ENCODE measurements around the gene SMIM45.

Gene SMIM45

GRCh38 chr22:41974691-41975290 is 22.8 kb downstream of the SMIM45 start:
- DNase-seq, result no peak
- Histone ChIP-seq H3K4me1 (no peaks in the 10 kb centered on the region), H3K9me3 (no peaks in the 10 kb centered on the region), H3K27me3 (no peaks in the 10 kb centered on the region), H3K4me3 (no peak overlapping the region), H3K27ac (no peak overlapping the region), H3K36me3 (ENCODE audit: low read depth, missing control alignments) (no peaks in the 10 kb centered on the region)
- TF ChIP-seq, protein P1, sequence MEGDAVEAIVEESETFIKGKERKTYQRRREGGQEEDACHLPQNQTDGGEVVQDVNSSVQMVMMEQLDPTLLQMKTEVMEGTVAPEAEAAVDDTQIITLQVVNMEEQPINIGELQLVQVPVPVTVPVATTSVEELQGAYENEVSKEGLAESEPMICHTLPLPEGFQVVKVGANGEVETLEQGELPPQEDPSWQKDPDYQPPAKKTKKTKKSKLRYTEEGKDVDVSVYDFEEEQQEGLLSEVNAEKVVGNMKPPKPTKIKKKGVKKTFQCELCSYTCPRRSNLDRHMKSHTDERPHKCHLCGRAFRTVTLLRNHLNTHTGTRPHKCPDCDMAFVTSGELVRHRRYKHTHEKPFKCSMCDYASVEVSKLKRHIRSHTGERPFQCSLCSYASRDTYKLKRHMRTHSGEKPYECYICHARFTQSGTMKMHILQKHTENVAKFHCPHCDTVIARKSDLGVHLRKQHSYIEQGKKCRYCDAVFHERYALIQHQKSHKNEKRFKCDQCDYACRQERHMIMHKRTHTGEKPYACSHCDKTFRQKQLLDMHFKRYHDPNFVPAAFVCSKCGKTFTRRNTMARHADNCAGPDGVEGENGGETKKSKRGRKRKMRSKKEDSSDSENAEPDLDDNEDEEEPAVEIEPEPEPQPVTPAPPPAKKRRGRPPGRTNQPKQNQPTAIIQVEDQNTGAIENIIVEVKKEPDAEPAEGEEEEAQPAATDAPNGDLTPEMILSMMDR (IDR thresholded peaks at IDR 0.05), result no peak
- no peak for TF ChIP-seq POLR2A (IDR thresholded peaks at IDR 0.05)
- intact Hi-C loops (cut with DNase I; ENCODE audit: low total_unique reads), result no loop called here
- WGBS, 2 donors, result 72 to 76% methylated on average over 10 of the region's 10 CpGs

DNA sequence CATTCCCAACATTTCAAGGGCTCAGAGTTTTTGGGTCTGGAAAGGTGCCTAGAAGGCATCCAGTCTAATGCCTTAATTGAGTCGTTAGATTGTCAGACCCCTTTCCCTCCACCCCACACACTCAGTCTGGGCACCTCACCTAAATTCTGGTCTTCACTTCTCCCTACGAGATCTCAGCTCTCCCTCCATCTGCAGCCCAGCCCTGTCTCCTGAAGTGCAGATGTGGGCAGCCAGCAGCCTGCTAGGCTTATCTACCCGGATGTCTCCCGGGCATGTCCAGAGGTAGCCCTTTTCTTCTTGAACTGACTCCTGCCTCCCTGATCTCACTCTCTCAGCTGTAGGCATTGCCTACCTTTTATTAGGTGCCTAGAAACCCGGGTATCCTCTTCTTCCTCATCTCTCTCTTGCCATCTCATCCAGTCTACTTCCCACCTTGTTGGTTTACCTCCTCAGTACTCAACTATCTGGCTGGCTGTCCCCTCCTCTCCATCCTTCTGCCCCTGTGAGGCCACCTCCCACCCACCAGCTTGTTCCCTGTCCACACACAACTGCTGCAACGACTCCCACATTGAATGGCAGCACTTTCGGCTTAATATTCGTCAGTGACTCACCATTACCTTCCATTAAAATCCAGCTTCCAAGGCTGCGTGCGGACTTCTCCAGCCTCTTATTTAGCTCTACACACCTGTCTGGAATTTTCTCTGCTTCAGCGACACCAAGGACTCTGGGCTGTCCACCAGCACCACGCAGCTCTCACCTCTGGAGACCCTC is 23.5 kb downstream of the SMIM45 start:
- Histone ChIP-seq H3K4me3 (no peak overlapping the region), H3K36me3 (ENCODE audit: low read depth, missing control alignments) (no peaks in the 10 kb centered on the region), H3K9me3 (no peaks in the 10 kb centered on the region), H3K4me1 (no peaks in the 10 kb centered on the region), H3K27ac (no peak overlapping the region), H3K27me3 (no peaks in the 10 kb centered on the region)
- TF ChIP-seq, protein P1 (IDR thresholded peaks at IDR 0.05), result no peak
- no peak for TF ChIP-seq POLR2A (IDR thresholded peaks at IDR 0.05)
- WGBS, 2 donors, result 48 to 54% methylated on average over 12 of the region's 12 CpGs
- intact Hi-C loops (cut with DNase I; ENCODE audit: low total_unique reads), result no loop called here
- no peak for DNase-seq

- TF ChIP-seq POLR2A (IDR thresholded peaks at IDR 0.05), result no peak
- TF ChIP-seq, protein P1 (IDR thresholded peaks at IDR 0.05), result no peak
- H3K4me3 ChIP-seq, result peak overlapping the region; percentile 42 to 51
- H3K9me3 ChIP-seq, result no peaks in the 10 kb centered on the region
- H3K4me1 ChIP-seq, result no peaks in the 10 kb centered on the region
- peak; percentile 37 for DNase-seq
- intact Hi-C loops (cut with DNase I; ENCODE audit: low total_unique reads), result no loop called here
- H3K36me3 ChIP-seq (ENCODE audit: low read depth, missing control alignments), result no peaks in the 10 kb centered on the region
- no peak overlapping the region for H3K27ac ChIP-seq
- 5 to 12% methylated on average over 7 to 20 of the region's 72 CpGs for WGBS, 2 donors
- no peaks in the 10 kb centered on the region for H3K27me3 ChIP-seq
Measured at GRCh38 chr22:41976070-41976901, 24.3 kb downstream of the SMIM45 start.

DNA sequence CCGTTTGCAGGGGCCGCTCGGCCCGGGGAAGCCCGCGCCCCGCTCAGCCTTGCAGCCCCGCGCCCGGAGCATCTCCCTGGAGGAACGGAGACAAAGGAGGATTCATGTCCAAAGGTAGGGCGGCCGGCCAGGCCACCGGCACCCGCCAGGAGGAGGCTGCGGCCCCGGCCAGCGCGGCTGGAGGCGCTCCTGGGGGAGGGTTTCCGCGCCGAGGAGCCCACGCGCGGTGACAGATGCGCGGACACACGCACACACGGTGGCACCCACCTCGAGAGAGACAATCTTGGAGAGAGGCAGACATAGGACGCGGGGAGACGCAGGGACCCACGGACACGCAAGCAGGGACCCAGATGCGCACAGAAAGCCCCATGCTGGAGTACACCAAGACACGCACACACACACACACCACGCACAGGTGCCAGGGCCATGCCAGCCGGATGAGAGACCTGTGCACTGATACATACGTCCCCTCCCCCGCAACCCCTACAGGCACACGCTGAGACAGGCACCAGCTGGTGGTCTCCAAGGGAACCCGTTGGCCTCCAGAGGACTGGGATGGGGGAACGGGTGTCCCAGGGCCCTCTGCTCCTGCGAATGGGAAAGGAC is 25.1 kb downstream of the SMIM45 start:
- Histone ChIP-seq H3K4me1 (no peaks in the 10 kb centered on the region), H3K4me3 (peak overlapping the region; percentile 24 to 31), H3K36me3 (ENCODE audit: low read depth, missing control alignments) (no peaks in the 10 kb centered on the region), H3K9me3 (no peaks in the 10 kb centered on the region), H3K27ac (no peak overlapping the region), H3K27me3 (no peaks in the 10 kb centered on the region)
- 0 to 4% methylated on average over 3 to 27 of the region's 46 CpGs for WGBS, 2 donors
- intact Hi-C loops (cut with DNase I; ENCODE audit: low total_unique reads), result no loop called here
- no peak for DNase-seq
- TF ChIP-seq, protein P1 (IDR thresholded peaks at IDR 0.05), result no peak
- no peak for TF ChIP-seq POLR2A (IDR thresholded peaks at IDR 0.05)
